Measurements from ENCODE around the gene STRN3.
"Not testable (repeated sequence)": the region's sequence is repeated elsewhere in the genome, so short reads cannot be mapped to it uniquely, and the experiment has no call there.

Gene STRN3

GRCh38 chr14:30958555-30959407 is 67.4 kb downstream of the STRN3 start:
- Histone ChIP-seq H3K9ac (ENCODE audit: low read length) (no peak overlapping the region), H3K4me1 (ENCODE audit: control insufficient read depth, low read depth, low read length) (peaks cover 2% of the 10 kb centered on the region), H3K9me3 (ENCODE audit: control insufficient read depth, low read depth, low read length) (no peaks in the 10 kb centered on the region), H3K4me3 (ENCODE audit: low read length) (no peak overlapping the region), H3K36me3 (ENCODE audit: control insufficient read depth, low read depth, low read length) (peaks cover 18% of the 10 kb centered on the region), H3K27ac (ENCODE audit: low read length) (no peak overlapping the region), H3K27me3 (ENCODE audit: control insufficient read depth, insufficient read depth, low read length) (no peaks in the 10 kb centered on the region)

- Histone ChIP-seq H3K4me1 (ENCODE audit: control insufficient read depth, low read depth, low read length) (peaks cover 2% of the 10 kb centered on the region), H3K4me3 (ENCODE audit: low read length) (no peak overlapping the region), H3K36me3 (ENCODE audit: control insufficient read depth, low read depth, low read length) (peaks cover 25% of the 10 kb centered on the region), H3K27ac (ENCODE audit: low read length) (no peak overlapping the region), H3K27me3 (ENCODE audit: control insufficient read depth, insufficient read depth, low read length) (no peaks in the 10 kb centered on the region), H3K9ac (ENCODE audit: low read length) (no peak overlapping the region), H3K9me3 (ENCODE audit: control insufficient read depth, low read depth, low read length) (no peaks in the 10 kb centered on the region)
Observed at GRCh38 chr14:30957813-30958370, 68.3 kb downstream of the STRN3 start.

DNA sequence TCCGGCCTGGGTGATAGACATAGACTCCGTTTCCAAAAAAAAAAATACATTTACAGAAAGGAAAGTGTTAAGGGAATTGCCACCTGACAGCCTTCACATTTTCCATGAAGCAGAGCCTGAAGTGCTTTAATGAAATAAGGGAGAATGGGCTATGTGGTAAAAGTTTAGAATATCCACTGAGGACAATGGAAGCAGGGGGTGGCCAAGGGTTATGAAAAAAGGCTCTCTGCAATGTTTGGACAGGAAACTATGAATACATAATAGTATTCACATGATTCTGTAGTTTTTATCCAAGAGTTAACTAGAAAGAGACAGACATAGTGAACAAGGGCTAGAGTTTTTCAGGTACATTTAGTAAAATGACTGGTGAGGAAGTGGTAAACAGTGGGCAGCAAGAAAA is 76.5 kb downstream of the STRN3 start:
- Histone ChIP-seq H3K9ac (ENCODE audit: low read length) (no peak overlapping the region), H3K36me3 (ENCODE audit: control insufficient read depth, low read depth, low read length) (peaks cover 67% of the 10 kb centered on the region)

GRCh38 chr14:30943694-30944093 is 82.5 kb downstream of the STRN3 start:
- no peak overlapping the region for H3K4me3 ChIP-seq (ENCODE audit: low read length)
- H3K4me1 ChIP-seq (ENCODE audit: control insufficient read depth, low read depth, low read length) = no peaks in the 10 kb centered on the region
- no peaks in the 10 kb centered on the region for H3K9me3 ChIP-seq (ENCODE audit: control insufficient read depth, low read depth, low read length)
- H3K27ac ChIP-seq (ENCODE audit: low read length) = no peak overlapping the region
- H3K27me3 ChIP-seq (ENCODE audit: control insufficient read depth, insufficient read depth, low read length) = no peaks in the 10 kb centered on the region
- H3K9ac ChIP-seq (ENCODE audit: low read length) = no peak overlapping the region
- H3K36me3 ChIP-seq (ENCODE audit: control insufficient read depth, low read depth, low read length) = peaks cover 64% of the 10 kb centered on the region

More for the DNA sequence above, 76.5 kb downstream of the STRN3 start:
- Histone ChIP-seq H3K4me1 (ENCODE audit: control insufficient read depth, low read depth, low read length) (no peaks in the 10 kb centered on the region), H3K9me3 (ENCODE audit: control insufficient read depth, low read depth, low read length) (no peaks in the 10 kb centered on the region), H3K4me3 (ENCODE audit: low read length) (no peak overlapping the region), H3K27me3 (ENCODE audit: control insufficient read depth, insufficient read depth, low read length) (no peaks in the 10 kb centered on the region), H3K27ac (ENCODE audit: low read length) (no peak overlapping the region)

GRCh38 chr14:30940886-30941285 is 85.3 kb downstream of the STRN3 start:
- Histone ChIP-seq H3K4me1 (ENCODE audit: control insufficient read depth, low read depth, low read length) (no peaks in the 10 kb centered on the region), H3K9ac (ENCODE audit: low read length) (no peak overlapping the region), H3K27me3 (ENCODE audit: control insufficient read depth, insufficient read depth, low read length) (no peaks in the 10 kb centered on the region), H3K9me3 (ENCODE audit: control insufficient read depth, low read depth, low read length) (no peaks in the 10 kb centered on the region), H3K27ac (ENCODE audit: low read length) (peak overlapping the region; percentile 14), H3K4me3 (ENCODE audit: low read length) (no peak overlapping the region), H3K36me3 (ENCODE audit: control insufficient read depth, low read depth, low read length) (peaks cover 53% of the 10 kb centered on the region)

GRCh38 chr14:30938617-30939016 is 87.6 kb downstream of the STRN3 start:
- no peaks in the 10 kb centered on the region for H3K9me3 ChIP-seq (ENCODE audit: control insufficient read depth, low read depth, low read length)
- peaks cover 55% of the 10 kb centered on the region for H3K36me3 ChIP-seq (ENCODE audit: control insufficient read depth, low read depth, low read length)
- H3K27ac ChIP-seq (ENCODE audit: low read length) = no peak overlapping the region
- no peak overlapping the region for H3K4me3 ChIP-seq (ENCODE audit: low read length)
- H3K27me3 ChIP-seq (ENCODE audit: control insufficient read depth, insufficient read depth, low read length) = no peaks in the 10 kb centered on the region
- H3K4me1 ChIP-seq (ENCODE audit: control insufficient read depth, low read depth, low read length) = no peaks in the 10 kb centered on the region
- no peak overlapping the region for H3K9ac ChIP-seq (ENCODE audit: low read length)

DNA sequence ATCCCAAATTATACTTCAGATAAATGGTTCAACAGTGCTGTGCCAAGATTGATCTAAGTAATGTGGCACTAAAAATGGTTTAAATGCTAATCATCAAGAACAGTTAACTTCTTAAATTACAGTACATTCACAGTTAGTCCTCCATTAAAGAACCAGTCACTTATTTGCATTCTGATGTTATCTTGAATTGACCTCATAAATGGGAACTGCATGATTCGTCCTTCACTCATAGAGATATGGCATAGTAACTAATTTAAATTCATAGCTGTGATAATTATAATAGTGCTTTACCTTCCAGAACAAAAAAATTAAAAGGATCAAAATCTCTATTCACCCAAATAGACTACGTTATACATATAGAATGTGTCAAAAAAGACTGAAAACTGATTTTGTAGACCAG is 90.7 kb downstream of the STRN3 start:
- Histone ChIP-seq H3K36me3 (ENCODE audit: control insufficient read depth, low read depth, low read length) (peaks cover 43% of the 10 kb centered on the region), H3K27ac (ENCODE audit: low read length) (no peak overlapping the region), H3K9me3 (ENCODE audit: control insufficient read depth, low read depth, low read length) (no peaks in the 10 kb centered on the region), H3K4me3 (ENCODE audit: low read length) (no peak overlapping the region), H3K9ac (ENCODE audit: low read length) (no peak overlapping the region), H3K4me1 (ENCODE audit: control insufficient read depth, low read depth, low read length) (no peaks in the 10 kb centered on the region), H3K27me3 (ENCODE audit: control insufficient read depth, insufficient read depth, low read length) (no peaks in the 10 kb centered on the region)

GRCh38 chr14:30933937-30934336 is 92.2 kb downstream of the STRN3 start:
- peaks cover 31% of the 10 kb centered on the region for H3K36me3 ChIP-seq (ENCODE audit: control insufficient read depth, low read depth, low read length)

DNA sequence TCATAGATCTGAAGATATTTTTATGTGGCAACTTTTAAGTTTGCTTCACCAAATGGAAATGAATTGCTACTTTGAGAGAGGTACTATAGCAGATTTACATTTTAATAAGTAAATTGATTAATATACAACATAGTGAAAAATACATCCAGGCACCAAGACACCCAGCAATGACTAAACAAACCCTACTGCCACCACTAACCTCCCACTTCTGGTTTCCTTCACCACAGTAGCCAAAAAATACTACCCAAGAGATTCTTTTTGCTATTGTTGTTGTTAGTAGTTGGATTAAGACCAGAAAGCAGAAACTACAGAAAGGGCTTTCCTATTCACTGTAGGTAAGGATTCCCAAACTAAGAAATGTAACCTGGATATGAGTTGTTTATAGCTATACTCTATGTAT is 97.7 kb downstream of the STRN3 start:
- Histone ChIP-seq H3K9me3 (ENCODE audit: control insufficient read depth, low read depth, low read length) (no peaks in the 10 kb centered on the region), H3K4me3 (ENCODE audit: low read length) (no peak overlapping the region), H3K27me3 (ENCODE audit: control insufficient read depth, insufficient read depth, low read length) (no peaks in the 10 kb centered on the region), H3K27ac (ENCODE audit: low read length) (no peak overlapping the region), H3K4me1 (ENCODE audit: control insufficient read depth, low read depth, low read length) (peaks cover 10% of the 10 kb centered on the region), H3K36me3 (ENCODE audit: control insufficient read depth, low read depth, low read length) (peaks cover 3% of the 10 kb centered on the region), H3K9ac (ENCODE audit: low read length) (no peak overlapping the region)

More at GRCh38 chr14:30933937-30934336, 92.2 kb downstream of the STRN3 start:
- not testable (repeated sequence) for H3K27me3 ChIP-seq (ENCODE audit: control insufficient read depth, insufficient read depth, low read length); H3K27ac ChIP-seq (ENCODE audit: low read length); H3K4me3 ChIP-seq (ENCODE audit: low read length); H3K9me3 ChIP-seq (ENCODE audit: control insufficient read depth, low read depth, low read length); H3K9ac ChIP-seq (ENCODE audit: low read length); H3K4me1 ChIP-seq (ENCODE audit: control insufficient read depth, low read depth, low read length)

DNA sequence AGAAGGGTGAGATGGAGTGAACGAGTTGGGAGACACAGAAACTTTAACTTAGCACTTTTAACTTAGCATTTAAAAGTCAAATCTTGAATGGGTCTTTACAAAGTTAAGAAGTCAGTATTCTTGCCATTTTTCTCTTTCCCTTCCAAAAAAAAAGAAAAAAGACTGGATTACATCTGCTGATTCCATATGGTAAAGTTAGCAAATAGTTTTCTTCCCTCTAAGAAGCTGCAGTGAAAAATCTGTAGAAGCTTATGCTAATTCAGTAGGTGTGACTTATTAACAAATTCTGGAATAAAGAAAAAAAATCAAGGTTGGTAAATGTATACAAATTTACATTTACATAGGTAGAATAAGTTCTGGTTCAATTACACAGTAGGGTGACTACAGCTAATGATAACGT is 100.9 kb downstream of the STRN3 start:
- peaks cover 10% of the 10 kb centered on the region for H3K4me1 ChIP-seq (ENCODE audit: control insufficient read depth, low read depth, low read length)
- H3K4me3 ChIP-seq (ENCODE audit: low read length) = no peak overlapping the region
- no peak overlapping the region for H3K27ac ChIP-seq (ENCODE audit: low read length)
- no peaks in the 10 kb centered on the region for H3K27me3 ChIP-seq (ENCODE audit: control insufficient read depth, insufficient read depth, low read length)
- no peak overlapping the region for H3K9ac ChIP-seq (ENCODE audit: low read length)
- peaks cover 10% of the 10 kb centered on the region for H3K36me3 ChIP-seq (ENCODE audit: control insufficient read depth, low read depth, low read length)
- H3K9me3 ChIP-seq (ENCODE audit: control insufficient read depth, low read depth, low read length) = no peaks in the 10 kb centered on the region

GRCh38 chr14:30921788-30922187 is 104.4 kb downstream of the STRN3 start:
- Histone ChIP-seq H3K27me3 (ENCODE audit: control insufficient read depth, insufficient read depth, low read length) (no peaks in the 10 kb centered on the region), H3K9ac (ENCODE audit: low read length) (no peak overlapping the region), H3K9me3 (ENCODE audit: control insufficient read depth, low read depth, low read length) (no peaks in the 10 kb centered on the region), H3K4me3 (ENCODE audit: low read length) (no peak overlapping the region), H3K4me1 (ENCODE audit: control insufficient read depth, low read depth, low read length) (peaks cover 10% of the 10 kb centered on the region), H3K27ac (ENCODE audit: low read length) (no peak overlapping the region), H3K36me3 (ENCODE audit: control insufficient read depth, low read depth, low read length) (peaks cover 10% of the 10 kb centered on the region)

GRCh38 chr14:30921305-30921704 is 104.9 kb downstream of the STRN3 start:
- no peak overlapping the region for H3K9ac ChIP-seq (ENCODE audit: low read length)
- H3K9me3 ChIP-seq (ENCODE audit: control insufficient read depth, low read depth, low read length) = no peaks in the 10 kb centered on the region
- peaks cover 10% of the 10 kb centered on the region for H3K4me1 ChIP-seq (ENCODE audit: control insufficient read depth, low read depth, low read length)
- H3K27me3 ChIP-seq (ENCODE audit: control insufficient read depth, insufficient read depth, low read length) = no peaks in the 10 kb centered on the region
- no peak overlapping the region for H3K27ac ChIP-seq (ENCODE audit: low read length)
- H3K36me3 ChIP-seq (ENCODE audit: control insufficient read depth, low read depth, low read length) = peaks cover 10% of the 10 kb centered on the region
- H3K4me3 ChIP-seq (ENCODE audit: low read length) = no peak overlapping the region

Data from iPS-18a (cell line).